ENCODE measurements around the gene CPNE1. TPM values are rescaled to one million over a fixed set of nuclear protein-coding genes. Genes with fewer than 3 reads are reported as not detected.

The CPNE1 gene
- total RNA-seq, 1 donor from 2014 or later = 81.2 TPM

- no peak for DNase-seq
These were observed 10.8 kb downstream of the CPNE1 start for GRCh38 chr20:35653893-35654292.

GRCh38 chr20:35653430-35653734 is 11.3 kb downstream of the CPNE1 start:
- no peak for DNase-seq

GRCh38 chr20:35652641-35653429 is 11.9 kb downstream of the CPNE1 start:
- DNase-seq = no peak

GRCh38 chr20:35651958-35652357 is 12.7 kb downstream of the CPNE1 start:
- DNase-seq = no peak

GRCh38 chr20:35650632-35651031 is 14.1 kb downstream of the CPNE1 start:
- DNase-seq = no peak

- DNase-seq = no peak
These were observed 15.9 kb downstream of the CPNE1 start for GRCh38 chr20:35648836-35649235.

GRCh38 chr20:35644806-35645205 is 19.9 kb downstream of the CPNE1 start:
- no peak for DNase-seq

- DNase-seq = no peak
These were observed 21.7 kb downstream of the CPNE1 start for GRCh38 chr20:35643045-35643444.

- no peak for DNase-seq
These were observed 23.0 kb downstream of the CPNE1 start for GRCh38 chr20:35641743-35642142.

- no peak for DNase-seq
These were observed 24.0 kb downstream of the CPNE1 start for GRCh38 chr20:35640724-35641123.

GRCh38 chr20:35638751-35639150 is 25.9 kb downstream of the CPNE1 start:
- no peak for DNase-seq

- DNase-seq = no peak
These were observed 27.4 kb downstream of the CPNE1 start for GRCh38 chr20:35637276-35637675.

- no peak for DNase-seq
These were observed 28.6 kb downstream of the CPNE1 start for GRCh38 chr20:35636095-35636494.

- DNase-seq = no peak
These were observed 29.0 kb downstream of the CPNE1 start for GRCh38 chr20:35635652-35636051.

GRCh38 chr20:35632539-35633115 is 32.1 kb downstream of the CPNE1 start:
- DNase-seq = no peak

- DNase-seq = no peak
These were observed 34.1 kb downstream of the CPNE1 start for GRCh38 chr20:35630636-35631035.

GRCh38 chr20:35629427-35630145 is 35.1 kb downstream of the CPNE1 start:
- DNase-seq = no peak

GRCh38 chr20:35627121-35627520 is 37.6 kb downstream of the CPNE1 start:
- DNase-seq = no peak

- no peak for DNase-seq
These were observed 38.2 kb downstream of the CPNE1 start for GRCh38 chr20:35626386-35627001.

GRCh38 chr20:35625584-35626385 is 38.9 kb downstream of the CPNE1 start:
- DNase-seq = no peak

GRCh38 chr20:35621560-35621946 is 43.1 kb downstream of the CPNE1 start:
- no peak for DNase-seq

GRCh38 chr20:35620818-35621559 is 43.7 kb downstream of the CPNE1 start:
- DNase-seq = no peak
